GM18867 (cell line): Measurements from ENCODE around the gene AKTIP.

ENCODE experiments used
- ATAC-seq: cut with Tn5 transposase; IDR thresholded peaks from one replicate; pipeline ENCODE4 v1.9.1; 2021; ENCODE audit warnings: mild to moderate bottlenecking, moderate library complexity; ENCODE audit not compliant: unreplicated experiment

The AKTIP gene

GRCh38 chr16:53484542-53484941 is 18.5 kb downstream of the AKTIP start:
- ATAC-seq = no peak

GRCh38 chr16:53482123-53482522 is 20.9 kb downstream of the AKTIP start:
- no peak for ATAC-seq

- ATAC-seq = no peak
These were observed 22.6 kb downstream of the AKTIP start for GRCh38 chr16:53480394-53480793.

GRCh38 chr16:53478965-53479364 is 24.0 kb downstream of the AKTIP start:
- no peak for ATAC-seq

- no peak for ATAC-seq
These were observed 26.1 kb downstream of the AKTIP start for GRCh38 chr16:53476867-53477266.

GRCh38 chr16:53465606-53466280 is 37.3 kb downstream of the AKTIP start:
- ATAC-seq = no peak

GRCh38 chr16:53458635-53459034 is 44.4 kb downstream of the AKTIP start:
- ATAC-seq = no peak

GRCh38 chr16:53457670-53458069 is 45.3 kb downstream of the AKTIP start:
- ATAC-seq = peak; percentile 100

GRCh38 chr16:53456625-53457024 is 46.4 kb downstream of the AKTIP start:
- ATAC-seq = no peak

GRCh38 chr16:53453928-53454327 is 49.1 kb downstream of the AKTIP start:
- no peak for ATAC-seq

- ATAC-seq = peak; percentile 62
These were observed 53.0 kb downstream of the AKTIP start for GRCh38 chr16:53449816-53450517.

- ATAC-seq = no peak
These were observed 56.9 kb downstream of the AKTIP start for GRCh38 chr16:53446090-53446489.

GRCh38 chr16:53445534-53445933 is 57.5 kb downstream of the AKTIP start:
- ATAC-seq = no peak
